Neural progenitor cell (in vitro differentiated cells): ENCODE data around the gene TP63. TPM values are rescaled to one million over a fixed set of nuclear protein-coding genes. Genes with fewer than 3 reads are reported as not detected.

Experiments used
- DNase-seq: peaks from one replicate; pipeline ENCODE4 v3.0.0-alpha.2; 2016; ENCODE audit warnings: low spot score
- H2AFZ ChIP-seq: fragments of 200-600 bp; sonication (generic); replicated peaks from 2 replicates; pipeline ENCODE4 v1.6.1; 2016; ENCODE audit warnings: antibody characterized with exemption
- H3F3A ChIP-seq: fragments of 200-600 bp; sonication (generic); 2 replicates; pipeline ENCODE4 v1.6.1; 2016; ENCODE audit warnings: antibody characterized with exemption, low read depth
- H3K27ac ChIP-seq: fragments of 200-600 bp; sonication (generic); 2 replicates; pipeline ENCODE4 v1.5.1; 2016; ENCODE audit warnings: mild to moderate bottlenecking
- H3K27me3 ChIP-seq: fragments of 200-600 bp; sonication (generic); 2 replicates; pipeline ENCODE4 v1.6.1; 2016; ENCODE audit warnings: mild to moderate bottlenecking, moderate library complexity
- H3K36me3 ChIP-seq: fragments of 200-600 bp; sonication (generic); 2 replicates; pipeline ENCODE4 v1.5.1; 2016
- H3K4me1 ChIP-seq: fragments of 200-600 bp; sonication (generic); 2 replicates; pipeline ENCODE4 v1.6.1; 2016; ENCODE audit warnings: mixed run types
- H3K4me2 ChIP-seq: fragments of 200-600 bp; sonication (generic); 2 replicates; pipeline ENCODE4 v1.6.1; 2016
- H3K4me3 ChIP-seq: fragments of 200-600 bp; sonication (generic); 2 replicates; pipeline ENCODE4 v1.5.1; 2016
- H3K79me2 ChIP-seq: fragments of 200-600 bp; sonication (generic); 2 replicates; pipeline ENCODE4 v1.6.1; 2016; ENCODE audit warnings: low read depth
- H3K9ac ChIP-seq: fragments of 200-600 bp; sonication (generic); 2 replicates; pipeline ENCODE4 v1.6.1; 2016
- H3K9me3 ChIP-seq: fragments of 200-600 bp; sonication (generic); 2 replicates; pipeline ENCODE4 v1.5.1; 2016; ENCODE audit warnings: low read depth
- H4K20me1 ChIP-seq: fragments of 200-600 bp; sonication (generic); 2 replicates; pipeline ENCODE4 v1.6.1; 2016; ENCODE audit warnings: low read depth
- H3K27ac Mint-ChIP-seq: 3 replicates; pipeline ENCODE4 v1.8.0; 2021; ENCODE audit warnings: mixed read lengths
- H3K27me3 Mint-ChIP-seq: 2 replicates; pipeline ENCODE4 v1.8.0; 2022; ENCODE audit warnings: low read depth, mild to moderate bottlenecking, inconsistent platforms, moderate library complexity, mixed read lengths; ENCODE audit not compliant: insufficient read depth
- H3K36me3 Mint-ChIP-seq: 3 replicates; pipeline ENCODE4 v1.8.0; 2021; ENCODE audit warnings: mixed read lengths
- H3K4me1 Mint-ChIP-seq: 3 replicates; pipeline ENCODE4 v1.8.0; 2021; ENCODE audit warnings: mixed read lengths
- H3K4me3 Mint-ChIP-seq: 3 replicates; pipeline ENCODE4 v1.8.0; 2021; ENCODE audit warnings: mild to moderate bottlenecking, moderate library complexity, mixed read lengths
- H3K9me3 Mint-ChIP-seq: 3 replicates; pipeline ENCODE4 v1.8.0; 2020; ENCODE audit warnings: mixed read lengths
- EZH2 ChIP-seq: fragments of 200-600 bp; sonication (generic); IDR thresholded peaks from 2 replicates; pipeline ENCODE4 v1.6.1; 2017; ENCODE audit warnings: antibody characterized with exemption, mild to moderate bottlenecking, moderate library complexity
- EZH2phosphoT487 ChIP-seq: fragments of 200-600 bp; sonication (generic); IDR thresholded peaks from 2 replicates; pipeline ENCODE4 v1.6.1; 2017; ENCODE audit warnings: antibody characterized with exemption
- total RNA-seq: library from RNA; depleted of rRNA; stranded (reverse); fragments of >200 nt; gene quantifications from 2 replicates; pipeline ENCODE4 v1.2.3, GENCODE V29; 2015; ENCODE audit warnings: low replicate concordance
- TF ChIP-seq, protein P1 (sequence below): fragments of 200-600 bp; sonication (generic); IDR thresholded peaks from 2 replicates; pipeline ENCODE4 v1.5.1; 2017; ENCODE audit warnings: antibody characterized with exemption, mild to moderate bottlenecking

The TP63 gene
- total RNA-seq, 1 donor from 2014 or later, result 0.62 TPM

DNA sequence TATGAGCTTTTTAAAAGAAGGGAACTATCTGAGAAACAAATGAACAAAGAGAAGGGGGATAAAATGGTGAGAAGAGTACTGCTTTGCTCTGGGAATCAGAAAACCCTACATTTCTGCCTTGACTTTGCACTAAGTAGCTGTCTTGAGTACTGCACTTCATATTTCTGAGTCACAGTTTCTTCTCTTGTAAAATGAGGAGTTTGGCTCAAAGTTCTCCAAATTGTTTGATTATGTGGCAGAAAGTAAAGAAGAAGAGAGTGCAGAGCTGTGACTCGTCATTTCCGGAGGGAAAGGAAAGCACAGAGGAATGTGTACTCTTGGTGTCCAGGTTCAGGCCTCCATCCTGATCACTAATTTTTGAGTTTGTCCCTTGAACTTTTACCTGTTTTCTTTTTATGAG lies 54.7 kb downstream of the TP63 start:
- no peak overlapping the region for H3K4me3 Mint-ChIP-seq
- no peak for DNase-seq
- TF ChIP-seq EZH2phosphoT487 (no peak), EZH2 (no peak)
- TF ChIP-seq, protein P1, sequence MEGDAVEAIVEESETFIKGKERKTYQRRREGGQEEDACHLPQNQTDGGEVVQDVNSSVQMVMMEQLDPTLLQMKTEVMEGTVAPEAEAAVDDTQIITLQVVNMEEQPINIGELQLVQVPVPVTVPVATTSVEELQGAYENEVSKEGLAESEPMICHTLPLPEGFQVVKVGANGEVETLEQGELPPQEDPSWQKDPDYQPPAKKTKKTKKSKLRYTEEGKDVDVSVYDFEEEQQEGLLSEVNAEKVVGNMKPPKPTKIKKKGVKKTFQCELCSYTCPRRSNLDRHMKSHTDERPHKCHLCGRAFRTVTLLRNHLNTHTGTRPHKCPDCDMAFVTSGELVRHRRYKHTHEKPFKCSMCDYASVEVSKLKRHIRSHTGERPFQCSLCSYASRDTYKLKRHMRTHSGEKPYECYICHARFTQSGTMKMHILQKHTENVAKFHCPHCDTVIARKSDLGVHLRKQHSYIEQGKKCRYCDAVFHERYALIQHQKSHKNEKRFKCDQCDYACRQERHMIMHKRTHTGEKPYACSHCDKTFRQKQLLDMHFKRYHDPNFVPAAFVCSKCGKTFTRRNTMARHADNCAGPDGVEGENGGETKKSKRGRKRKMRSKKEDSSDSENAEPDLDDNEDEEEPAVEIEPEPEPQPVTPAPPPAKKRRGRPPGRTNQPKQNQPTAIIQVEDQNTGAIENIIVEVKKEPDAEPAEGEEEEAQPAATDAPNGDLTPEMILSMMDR, result no peak
- Histone ChIP-seq H3K27me3 (no peaks in the 10 kb centered on the region), H3K27ac (no peak overlapping the region), H3K4me2 (no peak overlapping the region), H4K20me1 (no peaks in the 10 kb centered on the region), H3F3A (no peaks in the 10 kb centered on the region), H3K4me1 (peaks cover 4% of the 10 kb centered on the region), H2AFZ (no peak overlapping the region), H3K4me3 (no peak overlapping the region), H3K36me3 (no peaks in the 10 kb centered on the region), H3K9me3 (no peaks in the 10 kb centered on the region), H3K9ac (no peak overlapping the region), H3K79me2 (no peaks in the 10 kb centered on the region)
- H3K9me3 Mint-ChIP-seq, result no peaks in the 10 kb centered on the region
- H3K4me1 Mint-ChIP-seq, result no peaks in the 10 kb centered on the region
- no peak overlapping the region for H3K27ac Mint-ChIP-seq
- H3K36me3 Mint-ChIP-seq, result no peaks in the 10 kb centered on the region
- H3K27me3 Mint-ChIP-seq, result no peaks in the 10 kb centered on the region

DNA sequence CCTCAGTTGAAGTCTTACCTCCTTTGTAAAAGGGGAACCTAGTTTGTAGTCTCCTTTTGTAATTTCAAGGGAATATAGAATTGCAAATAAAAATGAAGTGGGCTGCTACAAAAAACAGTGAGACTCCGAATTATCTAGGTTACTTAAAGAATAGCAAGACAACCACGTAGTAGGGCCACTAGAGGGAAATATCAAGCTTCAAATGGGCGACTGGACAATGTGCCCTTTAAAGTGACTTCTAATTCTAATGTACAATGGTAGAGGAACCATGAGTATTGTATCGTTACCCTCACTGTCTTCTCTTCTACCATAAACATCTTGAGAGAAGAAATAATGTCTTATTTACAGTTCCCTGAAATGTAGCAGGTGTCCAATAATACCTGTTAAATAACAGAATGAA lies 56.3 kb downstream of the TP63 start:
- Histone ChIP-seq H3K9ac (no peak overlapping the region), H3K9me3 (no peaks in the 10 kb centered on the region), H3K36me3 (no peaks in the 10 kb centered on the region), H3K4me2 (no peak overlapping the region), H3K79me2 (no peaks in the 10 kb centered on the region), H3K27ac (no peak overlapping the region), H3K27me3 (no peaks in the 10 kb centered on the region), H3F3A (no peaks in the 10 kb centered on the region), H3K4me3 (no peak overlapping the region), H2AFZ (no peak overlapping the region), H4K20me1 (no peaks in the 10 kb centered on the region), H3K4me1 (peaks cover 4% of the 10 kb centered on the region)
- no peaks in the 10 kb centered on the region for H3K4me1 Mint-ChIP-seq
- DNase-seq, result peak; percentile 38
- H3K4me3 Mint-ChIP-seq, result no peak overlapping the region
- H3K27ac Mint-ChIP-seq, result no peak overlapping the region
- no peak for TF ChIP-seq EZH2
- TF ChIP-seq, protein P1, result peak; percentile 35
- H3K9me3 Mint-ChIP-seq, result no peaks in the 10 kb centered on the region
- no peaks in the 10 kb centered on the region for H3K27me3 Mint-ChIP-seq
- no peaks in the 10 kb centered on the region for H3K36me3 Mint-ChIP-seq

DNA sequence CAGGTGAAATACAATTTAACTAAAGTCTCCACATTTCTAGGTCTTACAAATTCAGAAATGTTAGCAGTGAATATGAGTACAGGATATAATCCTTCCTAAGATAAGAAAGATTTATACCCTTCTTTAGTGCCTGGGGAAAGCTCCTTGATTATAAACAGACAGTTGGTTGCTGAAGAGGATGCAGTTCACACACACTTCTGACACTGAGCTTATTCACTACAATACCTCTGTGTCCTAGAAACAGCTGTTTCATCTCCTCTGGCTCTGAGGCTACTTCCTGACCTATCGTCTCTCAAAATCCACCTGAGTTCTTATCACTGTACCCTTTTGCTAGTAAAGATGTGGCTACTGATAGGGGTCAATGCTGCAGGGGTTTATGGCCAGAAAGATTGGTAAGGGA lies 57.1 kb downstream of the TP63 start:
- H3K27ac Mint-ChIP-seq, result no peak overlapping the region

More for the DNA sequence above, 57.1 kb downstream of the TP63 start:
- no peak overlapping the region for H3K27ac ChIP-seq
- Mint-ChIP-seq H3K36me3 (no peaks in the 10 kb centered on the region), H3K9me3 (no peaks in the 10 kb centered on the region), H3K27me3 (no peaks in the 10 kb centered on the region), H3K4me1 (no peaks in the 10 kb centered on the region), H3K4me3 (no peak overlapping the region)
- no peak overlapping the region for H3K4me2 ChIP-seq
- no peaks in the 10 kb centered on the region for H3K36me3 ChIP-seq
- no peaks in the 10 kb centered on the region for H3K9me3 ChIP-seq
- no peaks in the 10 kb centered on the region for H3F3A ChIP-seq
- H4K20me1 ChIP-seq, result no peaks in the 10 kb centered on the region
- no peak overlapping the region for H3K4me3 ChIP-seq
- H3K79me2 ChIP-seq, result no peaks in the 10 kb centered on the region
- peaks cover 4% of the 10 kb centered on the region for H3K4me1 ChIP-seq
- DNase-seq, result no peak
- H3K27me3 ChIP-seq, result no peaks in the 10 kb centered on the region
- TF ChIP-seq, protein P1, result no peak
- no peak for TF ChIP-seq EZH2phosphoT487
- TF ChIP-seq EZH2, result no peak
- no peak overlapping the region for H2AFZ ChIP-seq
- H3K9ac ChIP-seq, result no peak overlapping the region
